ENCODE results near the gene NEFH. TPM values are rescaled to one million over a fixed set of nuclear protein-coding genes. Genes with fewer than 3 reads are reported as not detected.

The NEFH gene
- total and polyA plus RNA-seq, 2 experiments from 2014 or later = 1.8 to 2.4 TPM

DNA sequence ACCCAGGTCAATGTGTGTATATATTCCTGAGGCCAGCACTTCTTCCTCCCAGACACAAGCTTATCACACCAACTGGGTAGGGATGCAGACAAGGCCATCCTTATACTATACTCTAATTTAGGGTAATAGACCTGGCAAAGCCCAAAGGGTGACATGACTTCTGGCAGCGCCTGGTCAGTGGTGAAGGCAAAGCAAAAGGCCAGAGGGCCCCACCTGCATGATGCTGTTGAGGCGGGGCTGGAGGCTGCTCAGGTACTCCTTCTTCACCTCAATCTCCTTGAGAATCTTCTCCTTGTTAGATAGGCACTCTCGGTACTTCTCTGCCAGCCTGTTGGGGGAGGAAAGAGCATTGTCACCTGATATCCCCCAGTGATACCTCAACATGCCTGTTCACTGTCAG, 56.4 kb downstream of the NEFH start:
- H3K27ac ChIP-seq = no peak overlapping the region
- no peak for DNase-seq (ENCODE audit: low read depth in 1 of 2, low spot score in 1 of 2)
- no peaks in the 10 kb centered on the region for H3K27me3 ChIP-seq
- no peaks in the 10 kb centered on the region for H3K9me3 ChIP-seq (ENCODE audit: low read depth)
- TF ChIP-seq, protein P1, sequence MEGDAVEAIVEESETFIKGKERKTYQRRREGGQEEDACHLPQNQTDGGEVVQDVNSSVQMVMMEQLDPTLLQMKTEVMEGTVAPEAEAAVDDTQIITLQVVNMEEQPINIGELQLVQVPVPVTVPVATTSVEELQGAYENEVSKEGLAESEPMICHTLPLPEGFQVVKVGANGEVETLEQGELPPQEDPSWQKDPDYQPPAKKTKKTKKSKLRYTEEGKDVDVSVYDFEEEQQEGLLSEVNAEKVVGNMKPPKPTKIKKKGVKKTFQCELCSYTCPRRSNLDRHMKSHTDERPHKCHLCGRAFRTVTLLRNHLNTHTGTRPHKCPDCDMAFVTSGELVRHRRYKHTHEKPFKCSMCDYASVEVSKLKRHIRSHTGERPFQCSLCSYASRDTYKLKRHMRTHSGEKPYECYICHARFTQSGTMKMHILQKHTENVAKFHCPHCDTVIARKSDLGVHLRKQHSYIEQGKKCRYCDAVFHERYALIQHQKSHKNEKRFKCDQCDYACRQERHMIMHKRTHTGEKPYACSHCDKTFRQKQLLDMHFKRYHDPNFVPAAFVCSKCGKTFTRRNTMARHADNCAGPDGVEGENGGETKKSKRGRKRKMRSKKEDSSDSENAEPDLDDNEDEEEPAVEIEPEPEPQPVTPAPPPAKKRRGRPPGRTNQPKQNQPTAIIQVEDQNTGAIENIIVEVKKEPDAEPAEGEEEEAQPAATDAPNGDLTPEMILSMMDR (IDR thresholded peaks at IDR 0.05; ENCODE audit: low read depth, low read length) = no peak
- peaks cover 60% of the 10 kb centered on the region for H3K36me3 ChIP-seq
- no peak overlapping the region for H3K4me3 ChIP-seq
- H3K4me1 ChIP-seq (ENCODE audit: low read depth) = no peaks in the 10 kb centered on the region

DNA sequence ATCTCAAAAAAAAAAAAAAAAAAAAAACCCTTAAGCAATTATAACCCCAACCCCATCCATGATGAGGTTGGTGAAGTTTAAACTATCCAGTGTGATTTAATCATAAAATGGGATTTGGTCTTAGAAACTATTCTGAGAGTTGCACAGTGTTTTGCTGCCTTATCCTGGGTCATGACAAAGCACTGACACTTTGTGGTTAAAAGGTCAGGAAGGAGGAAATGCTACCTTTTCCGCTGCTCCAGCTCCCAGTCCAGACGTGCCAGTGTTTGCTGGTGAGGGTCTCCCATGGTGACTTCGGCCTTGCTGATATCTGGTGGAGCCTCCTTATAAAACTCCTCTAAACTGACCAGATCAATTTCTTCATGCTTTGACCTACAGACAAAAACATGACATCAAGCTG, 59.1 kb downstream of the NEFH start:
- H3K27ac ChIP-seq = no peak overlapping the region
- H3K36me3 ChIP-seq = peaks cover 58% of the 10 kb centered on the region
- H3K27me3 ChIP-seq = no peaks in the 10 kb centered on the region
- H3K9me3 ChIP-seq (ENCODE audit: low read depth) = no peaks in the 10 kb centered on the region
- H3K4me3 ChIP-seq = no peak overlapping the region
- DNase-seq (ENCODE audit: low read depth in 1 of 2, low spot score in 1 of 2) = peak in 1 of 2 donors; percentile 12
- TF ChIP-seq, protein P1 (IDR thresholded peaks at IDR 0.05; ENCODE audit: low read depth, low read length) = no peak
- no peaks in the 10 kb centered on the region for H3K4me1 ChIP-seq (ENCODE audit: low read depth)

Other genes with a start within 250 kb of the NEFH start
- 88.6 and 102 TPM in 2 replicates for gene RHBDD3, start 212.2 kb upstream of the NEFH start, total RNA-seq
- 80.4 and 83.7 TPM in 2 replicates for gene RHBDD3, start 212.2 kb upstream of the NEFH start, polyA plus RNA-seq
- gene EWSR1, start 211.9 kb upstream of the NEFH start, total RNA-seq = 233 and 266 TPM in 2 replicates
- gene EWSR1, start 211.9 kb upstream of the NEFH start, polyA plus RNA-seq = 328 and 349 TPM in 2 replicates
- gene GAS2L1, start 173.6 kb upstream of the NEFH start, total RNA-seq = 14.3 and 17.3 TPM in 2 replicates
- gene GAS2L1, start 173.6 kb upstream of the NEFH start, polyA plus RNA-seq = 21.0 and 25.0 TPM in 2 replicates
- 3.6 and 4.1 TPM in 2 replicates for gene RASL10A, start 164.5 kb upstream of the NEFH start, total RNA-seq
- gene RASL10A, start 164.5 kb upstream of the NEFH start, polyA plus RNA-seq = 1.2 and 3.5 TPM in 2 replicates
- gene AP1B1, start 91.6 kb upstream of the NEFH start, total RNA-seq = 68.2 and 80.7 TPM in 2 replicates
- gene AP1B1, start 91.6 kb upstream of the NEFH start, polyA plus RNA-seq = 55.1 and 67.4 TPM in 2 replicates
- gene RFPL1, start 41.6 kb upstream of the NEFH start, total RNA-seq = not detected in 2 replicates
- gene RFPL1, start 41.6 kb upstream of the NEFH start, polyA plus RNA-seq = 0.32 TPM in 1 of 2 replicates, not detected in the other
- gene THOC5, start 73.5 kb downstream of the NEFH start, total RNA-seq = 27.0 and 41.3 TPM in 2 replicates
- 30.4 and 31.4 TPM in 2 replicates for gene THOC5, start 73.5 kb downstream of the NEFH start, polyA plus RNA-seq
- gene NIPSNAP1, start 100.9 kb downstream of the NEFH start, total RNA-seq = 137 and 153 TPM in 2 replicates
- 151 and 200 TPM in 2 replicates for gene NIPSNAP1, start 100.9 kb downstream of the NEFH start, polyA plus RNA-seq
- 39.0 and 40.2 TPM in 2 replicates for gene NF2, start 123.4 kb downstream of the NEFH start, total RNA-seq
- gene NF2, start 123.4 kb downstream of the NEFH start, polyA plus RNA-seq = 32.8 and 34.6 TPM in 2 replicates
- not detected in 2 replicates for gene CABP7, start 239.8 kb downstream of the NEFH start, total RNA-seq
- 0.11 and 0.26 TPM in 2 replicates for gene CABP7, start 239.8 kb downstream of the NEFH start, polyA plus RNA-seq